ENCODE results near the gene ELOF1.
"Not testable (repeated sequence)": the region's sequence is repeated elsewhere in the genome, so short reads cannot be mapped to it uniquely, and the experiment has no call there.

The ELOF1 gene

DNA sequence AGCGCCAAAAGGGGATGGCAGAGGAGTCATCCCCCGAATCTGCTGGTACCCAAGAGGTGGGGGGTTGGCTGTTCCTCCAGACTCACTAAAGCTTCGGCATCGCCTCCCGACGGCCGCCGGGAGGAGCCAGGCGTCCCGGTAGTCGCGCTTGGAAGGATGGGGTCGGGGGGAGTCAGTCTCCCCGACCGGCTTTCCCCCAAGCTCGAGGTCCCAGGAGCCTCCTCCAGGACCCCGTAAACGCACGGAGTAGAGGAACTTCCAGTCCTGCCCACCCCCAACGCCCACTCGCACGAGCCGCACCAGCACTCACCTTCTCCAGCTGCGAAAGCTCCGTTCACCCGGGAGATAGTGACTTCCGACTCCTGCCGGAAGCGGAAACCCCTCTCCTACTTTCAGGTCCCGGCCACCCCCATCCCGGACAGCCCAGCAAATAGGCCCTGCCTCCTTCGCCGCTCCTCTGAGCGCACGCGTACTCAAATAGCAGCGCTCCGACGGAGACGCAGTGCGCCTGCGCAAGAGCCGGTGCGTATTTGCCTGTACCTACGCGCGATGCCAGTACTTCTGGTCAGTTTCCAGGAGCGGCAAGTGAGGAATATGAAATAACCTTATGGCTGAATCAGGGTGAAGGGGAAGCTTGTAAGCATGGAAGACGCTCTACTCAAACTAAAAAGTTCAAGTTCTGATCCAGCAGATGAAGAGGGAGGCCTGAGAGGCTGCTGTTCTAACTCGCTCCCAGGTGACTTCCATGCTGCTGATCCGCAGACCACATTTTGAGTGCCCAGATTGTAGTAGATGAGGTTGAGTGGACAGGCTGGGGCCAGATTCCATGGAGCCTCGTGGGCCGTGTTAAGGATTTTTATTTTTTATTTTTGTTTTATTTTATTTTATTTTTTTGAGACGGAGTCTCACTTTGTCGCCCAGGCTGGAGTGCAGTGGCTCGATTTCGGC, at the start of gene ELOF1:
Gene ELOF1, minus strand, starts transcription at position 350 of the 948 bp plus-strand sequence. CDS start 4,883 bp downstream, outside the sequence.
- DNase-seq (ENCODE audit: low spot score), result peak; percentile 98

DNA sequence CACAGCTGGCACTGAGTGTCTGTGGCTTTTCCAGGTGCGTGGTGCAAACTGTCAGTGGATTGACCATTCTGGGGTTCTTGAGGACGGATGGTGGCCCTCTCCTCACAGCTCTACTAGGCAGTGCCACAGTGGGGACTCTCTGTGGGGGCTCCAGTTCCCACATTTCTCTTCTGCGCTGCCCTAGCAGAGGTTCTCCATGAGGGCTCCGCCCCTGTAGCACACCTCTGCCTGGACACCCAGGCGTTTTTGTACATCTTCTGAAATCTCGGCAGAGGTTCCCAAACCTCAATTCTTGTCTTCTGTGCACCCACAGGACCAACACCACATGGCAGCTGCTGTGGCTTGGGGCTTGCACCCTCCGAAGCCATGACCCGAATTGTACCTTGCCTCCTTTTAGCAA, 47.5 kb upstream of the ELOF1 start:
- DNase-seq (ENCODE audit: low spot score), result no peak

DNA sequence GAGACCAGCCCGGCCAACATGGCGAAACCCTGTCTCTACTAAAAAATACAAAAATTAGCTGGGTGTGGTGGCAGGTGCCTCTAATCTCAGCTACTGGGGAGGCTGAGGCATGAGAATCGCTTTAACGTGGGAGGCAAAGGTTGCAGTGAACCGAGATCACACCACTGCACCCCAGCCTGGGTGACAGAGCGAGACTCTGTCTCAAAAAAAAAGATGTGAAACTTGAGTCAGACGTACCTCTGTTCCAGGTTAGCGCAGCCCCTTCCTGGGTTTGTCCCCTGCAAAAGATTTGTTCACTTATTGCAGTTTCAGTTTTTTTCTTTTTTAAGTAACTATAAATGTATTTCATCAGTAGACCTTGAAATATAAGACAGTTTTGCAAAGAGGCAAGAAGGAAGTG, 40.7 kb upstream of the ELOF1 start:
- not testable (repeated sequence) for DNase-seq (ENCODE audit: low spot score)

DNA sequence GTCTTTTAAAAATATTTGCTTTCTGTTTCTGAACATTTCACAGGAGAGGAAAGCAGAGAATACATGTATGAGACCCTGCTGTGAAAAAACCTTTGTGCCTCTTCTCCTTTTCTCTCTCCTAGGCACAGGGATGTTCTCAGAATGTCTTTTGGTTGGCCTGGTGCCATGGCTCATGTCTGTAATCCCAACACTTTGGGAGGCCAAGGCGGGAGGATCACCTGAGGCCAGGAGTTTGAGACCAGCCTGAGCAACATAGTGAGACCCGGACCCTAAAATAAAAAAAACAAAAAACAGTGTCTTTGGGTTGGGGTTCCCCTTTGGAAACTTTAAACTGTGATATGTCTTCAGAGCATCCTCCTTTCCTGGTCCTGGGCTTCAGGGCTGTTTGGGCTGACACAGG, 39.7 kb upstream of the ELOF1 start:
- DNase-seq (ENCODE audit: low spot score), result no peak

DNA sequence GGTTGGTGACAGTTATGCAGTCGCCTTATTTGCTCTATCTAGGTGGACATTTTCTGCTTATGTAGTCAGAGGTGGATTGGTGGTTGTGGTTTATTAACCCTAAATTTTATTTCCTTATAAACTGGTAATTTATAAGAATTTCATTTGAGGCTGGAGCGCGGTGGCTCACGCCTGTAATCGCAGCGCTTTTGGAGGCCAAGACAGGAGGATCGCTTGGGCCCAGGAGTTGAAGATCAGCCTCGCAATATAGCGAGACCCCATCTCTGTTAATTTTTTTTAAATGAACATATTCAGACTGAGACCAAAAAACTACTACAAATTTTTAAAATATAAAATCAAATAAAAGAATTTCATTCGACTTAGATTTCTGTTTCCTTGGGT, 39.1 kb upstream of the ELOF1 start:
- no peak for DNase-seq (ENCODE audit: low spot score)

DNA sequence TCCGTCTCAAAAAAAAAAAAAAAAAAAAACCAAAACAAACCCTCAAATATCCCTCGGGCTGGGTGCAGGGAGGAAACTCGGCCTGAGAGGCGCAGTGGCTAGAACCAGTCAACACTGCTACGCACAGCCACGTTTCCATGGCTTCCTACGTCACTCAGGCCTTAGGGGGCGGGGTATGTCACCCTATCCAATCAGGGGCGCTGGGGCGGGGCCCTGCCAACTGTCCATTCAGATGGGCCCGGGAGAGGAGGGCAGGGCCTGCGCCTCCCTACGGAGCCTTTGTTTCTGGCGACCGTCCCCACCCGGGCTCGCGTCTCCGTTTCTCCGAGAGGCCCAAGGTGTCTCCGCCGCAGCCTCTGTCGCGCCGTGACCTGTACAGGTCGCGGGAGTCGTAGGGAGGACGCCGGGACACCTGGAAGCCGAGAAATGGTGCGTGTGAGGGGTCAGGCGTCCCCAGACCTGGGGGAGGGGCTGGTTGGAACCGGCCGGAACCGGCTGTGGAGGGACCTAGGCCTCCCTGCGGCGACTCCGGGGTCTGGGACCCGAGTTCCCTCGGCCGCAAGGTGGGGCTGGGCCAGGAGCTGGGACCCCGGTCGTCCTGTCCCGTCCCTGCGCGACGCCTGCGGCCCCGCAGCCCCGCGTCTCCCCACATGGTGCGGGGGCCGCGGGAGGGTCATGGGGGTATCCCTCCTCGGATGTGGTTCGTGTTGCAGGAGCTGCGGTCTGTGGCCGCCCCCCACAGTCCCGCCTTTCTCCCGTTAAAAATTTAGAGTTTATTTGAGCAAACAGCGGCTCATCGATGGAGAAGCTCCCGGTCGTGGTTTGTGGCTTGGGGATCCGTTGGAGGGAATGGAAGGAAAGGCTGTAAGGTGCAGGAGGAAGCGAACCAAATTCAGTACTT, 38.4 kb upstream of the ELOF1 start, which contains the start of gene ZNF627:
Gene ZNF627, plus strand, starts transcription at position 282 of the 901 bp plus-strand sequence. Its CDS starts 145 bp downstream, at position 427.
- DNase-seq (ENCODE audit: low spot score), result peak; percentile 96

DNA sequence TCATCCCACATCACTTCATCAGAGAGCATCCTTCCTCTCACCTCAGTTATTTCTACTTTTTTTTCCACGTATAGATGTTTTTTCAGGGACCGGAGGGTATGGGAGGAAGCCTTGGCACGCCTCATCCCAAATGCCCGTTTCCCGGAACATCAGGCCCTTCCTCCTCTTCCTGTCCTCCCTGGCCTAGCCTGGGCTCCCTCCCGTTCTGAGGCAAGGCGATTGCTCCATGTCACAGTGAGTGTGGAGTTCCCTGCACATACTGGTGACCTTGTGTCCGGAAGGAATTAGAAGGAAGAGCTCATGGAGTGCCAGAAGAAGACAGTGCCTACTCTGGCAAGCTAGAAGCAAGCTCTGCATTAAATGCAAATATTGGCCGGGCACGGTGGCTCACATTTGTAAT, 37.1 kb upstream of the ELOF1 start:
- no peak for DNase-seq (ENCODE audit: low spot score)

DNA sequence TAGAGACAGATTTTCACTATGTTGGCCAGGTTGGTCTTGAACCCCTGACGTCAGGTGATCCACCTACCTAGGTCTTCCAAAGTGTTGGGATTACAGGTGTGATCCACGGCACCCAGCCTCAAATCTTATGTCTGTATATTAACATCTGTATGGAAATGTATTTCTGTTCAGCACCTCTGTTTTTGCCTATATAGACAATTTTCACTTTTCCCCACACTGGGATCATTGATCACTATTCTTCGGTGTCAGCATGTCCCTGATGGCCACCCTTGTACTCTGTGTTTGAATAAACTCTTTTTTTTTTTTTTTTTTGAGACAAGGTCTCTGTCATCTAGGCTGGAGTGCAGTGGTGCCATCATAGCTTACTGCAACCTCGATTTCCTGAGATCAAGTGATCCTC, 35.1 kb upstream of the ELOF1 start:
- DNase-seq (ENCODE audit: low spot score), result no peak

DNA sequence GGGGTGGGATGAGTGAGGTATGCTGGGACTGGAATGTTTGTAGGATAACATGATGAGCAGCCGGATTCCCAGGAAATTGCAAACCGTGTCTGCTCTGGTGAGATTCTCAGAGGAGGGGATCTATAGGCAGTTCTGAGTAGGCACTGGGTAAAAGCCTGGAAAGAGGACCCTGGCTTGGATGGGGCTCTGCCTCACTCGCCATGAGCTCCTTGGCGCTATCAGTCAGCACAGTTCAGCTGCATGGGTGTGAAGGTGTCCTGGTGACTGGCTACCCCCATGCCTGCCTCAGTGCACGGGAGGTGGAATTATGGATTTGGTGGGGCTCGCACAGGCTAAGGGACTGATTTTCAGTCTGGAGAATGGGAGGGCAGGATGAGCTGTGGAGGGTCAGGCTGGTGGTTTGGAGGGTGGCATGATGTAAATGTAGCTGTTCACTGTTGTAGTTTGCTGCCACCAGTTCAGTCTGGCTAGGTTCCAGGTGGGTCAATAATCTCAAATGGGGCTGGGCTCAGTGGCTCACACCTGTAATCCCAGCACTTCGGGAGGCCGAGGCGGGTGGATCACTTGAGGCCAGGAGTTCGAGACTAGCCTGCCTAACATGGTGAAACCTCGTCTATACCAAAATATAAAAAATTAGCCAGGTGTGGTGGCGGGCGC, 29.1 kb upstream of the ELOF1 start:
- no peak for DNase-seq (ENCODE audit: low spot score)

DNA sequence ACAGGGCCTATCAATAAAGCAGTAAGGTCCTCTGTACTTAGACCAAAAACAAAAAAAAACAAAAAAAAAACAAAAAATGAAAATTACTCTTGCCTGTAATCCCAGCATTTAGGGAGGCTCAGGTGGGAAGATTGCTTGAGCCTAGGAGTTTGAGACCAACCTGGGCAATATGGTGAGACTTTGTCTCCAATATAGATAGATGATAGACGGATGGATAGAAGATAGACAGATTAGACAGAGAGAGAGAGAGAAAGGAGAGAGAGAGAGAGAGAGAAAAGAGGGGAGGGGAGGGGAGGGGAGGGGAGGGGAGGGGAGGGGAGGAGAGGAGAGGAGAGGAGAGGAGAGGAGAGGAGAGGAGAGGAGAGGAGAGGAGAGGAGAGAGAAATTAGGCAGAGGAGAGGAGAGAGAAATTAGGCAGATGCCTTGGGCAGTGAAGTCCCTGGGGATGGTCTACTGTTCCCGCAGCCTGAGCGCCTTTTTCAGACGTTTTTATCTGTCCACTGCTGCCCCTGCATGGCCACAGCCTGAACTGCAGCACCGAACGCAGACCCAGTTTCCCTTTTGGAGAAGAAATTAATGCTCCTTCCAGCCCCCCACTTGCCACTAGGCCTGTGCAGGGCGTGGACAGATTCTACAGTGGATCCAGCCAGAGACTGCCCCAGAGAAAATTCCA, 28.4 kb upstream of the ELOF1 start:
- DNase-seq (ENCODE audit: low spot score), result peak; percentile 68

DNA sequence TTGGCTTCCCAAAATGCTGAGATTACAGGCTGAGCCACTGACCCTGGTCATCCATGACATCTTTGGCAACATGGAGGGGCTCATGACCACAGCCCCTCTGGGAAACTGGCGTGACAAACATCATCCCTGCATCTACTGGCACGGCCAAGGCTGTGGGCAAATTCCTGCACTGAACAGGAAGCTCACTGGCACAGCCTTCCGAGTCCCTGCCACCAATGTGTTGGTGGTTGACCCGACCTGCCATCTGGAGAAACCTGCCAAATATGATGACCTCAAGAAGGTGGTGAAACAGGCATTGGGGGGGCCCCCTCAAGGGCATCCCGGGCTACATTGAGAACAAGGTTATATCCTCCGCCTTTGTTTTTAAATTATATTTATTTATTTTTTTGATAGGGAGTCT, 27.3 kb upstream of the ELOF1 start:
- no peak for DNase-seq (ENCODE audit: low spot score)

DNA sequence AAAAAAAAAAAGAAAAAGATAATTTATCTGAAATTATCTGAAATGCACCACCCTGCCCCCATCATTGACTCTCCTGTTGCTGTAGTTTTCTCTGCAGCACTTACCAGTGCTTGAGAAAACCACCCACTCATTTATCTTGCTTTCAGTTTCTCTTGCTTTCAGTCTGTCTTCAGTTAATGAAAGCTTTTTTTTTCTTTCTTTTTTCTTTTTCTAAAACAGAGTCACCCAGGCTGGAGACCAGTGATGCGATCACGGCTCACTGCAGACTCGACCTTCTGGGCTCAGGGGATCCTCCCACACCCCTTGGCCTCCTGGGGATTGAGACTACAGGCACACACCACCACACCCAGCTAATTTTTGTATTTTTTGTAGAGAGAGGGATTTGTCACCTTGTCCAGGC, 22.7 kb upstream of the ELOF1 start:
- peak; percentile 51 for DNase-seq (ENCODE audit: low spot score)

DNA sequence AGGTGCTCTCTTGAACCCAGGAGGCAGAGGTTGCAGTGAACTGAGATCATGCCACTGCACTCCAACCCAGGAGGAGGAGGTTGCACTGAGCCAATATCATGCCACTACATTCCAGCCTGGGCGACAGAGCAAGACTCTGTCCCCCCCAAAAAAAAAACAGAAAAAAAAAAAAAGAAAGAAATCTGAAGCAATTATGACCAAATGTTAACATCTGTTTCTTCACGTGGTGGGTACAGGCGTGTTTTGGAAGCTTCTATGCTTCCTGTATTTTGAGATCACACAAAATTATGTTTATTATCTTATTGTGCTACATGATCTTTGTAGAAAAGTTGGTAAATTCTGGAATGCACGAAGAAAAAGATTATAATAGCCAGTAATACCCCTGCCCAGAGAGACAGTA, 21.1 kb upstream of the ELOF1 start:
- DNase-seq (ENCODE audit: low spot score), result no peak

DNA sequence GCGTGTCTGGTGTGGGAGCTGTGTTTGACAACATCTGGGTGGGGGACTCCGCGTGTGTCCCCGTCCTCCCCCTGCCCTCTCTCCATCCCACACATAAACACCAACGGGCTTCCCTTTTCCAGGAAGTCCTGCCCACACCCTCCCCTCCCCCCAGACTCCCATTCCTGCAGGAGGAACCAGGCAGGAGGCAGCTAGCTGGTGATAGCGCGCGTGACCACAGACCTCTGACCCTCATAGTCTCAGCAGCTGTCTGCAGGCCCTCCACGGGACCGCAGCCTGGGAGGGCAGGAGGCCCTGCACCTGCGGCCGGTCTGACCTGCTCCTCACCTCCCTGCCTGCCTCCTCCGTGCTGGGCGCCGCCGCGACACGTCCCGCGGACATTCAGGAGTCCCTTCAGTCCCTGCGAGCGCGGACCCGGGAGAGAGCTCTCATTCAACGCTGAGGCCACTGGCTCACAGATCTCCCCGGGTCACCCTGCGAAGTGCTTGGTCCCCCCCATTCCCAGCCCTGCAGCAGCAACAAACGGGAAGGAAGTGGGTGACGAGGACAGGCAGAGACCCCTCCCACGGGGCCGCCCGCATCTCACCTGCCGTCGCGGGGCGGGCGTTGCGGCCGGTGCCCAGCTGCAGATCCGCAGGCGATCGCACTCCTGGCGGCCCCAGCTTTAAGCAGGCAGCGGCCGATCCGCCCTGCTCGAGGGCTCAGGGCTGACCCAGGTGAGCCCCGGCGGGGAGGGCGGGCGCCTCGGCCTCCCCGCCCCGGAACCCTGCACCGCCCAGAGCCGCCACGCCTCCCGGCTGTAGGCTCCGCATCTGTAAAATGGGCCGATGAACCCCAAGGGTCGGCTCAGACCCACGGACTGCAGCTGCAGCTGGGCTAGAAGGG, 19.5 kb upstream of the ELOF1 start:
- DNase-seq (ENCODE audit: low spot score), result peak; percentile 42

DNA sequence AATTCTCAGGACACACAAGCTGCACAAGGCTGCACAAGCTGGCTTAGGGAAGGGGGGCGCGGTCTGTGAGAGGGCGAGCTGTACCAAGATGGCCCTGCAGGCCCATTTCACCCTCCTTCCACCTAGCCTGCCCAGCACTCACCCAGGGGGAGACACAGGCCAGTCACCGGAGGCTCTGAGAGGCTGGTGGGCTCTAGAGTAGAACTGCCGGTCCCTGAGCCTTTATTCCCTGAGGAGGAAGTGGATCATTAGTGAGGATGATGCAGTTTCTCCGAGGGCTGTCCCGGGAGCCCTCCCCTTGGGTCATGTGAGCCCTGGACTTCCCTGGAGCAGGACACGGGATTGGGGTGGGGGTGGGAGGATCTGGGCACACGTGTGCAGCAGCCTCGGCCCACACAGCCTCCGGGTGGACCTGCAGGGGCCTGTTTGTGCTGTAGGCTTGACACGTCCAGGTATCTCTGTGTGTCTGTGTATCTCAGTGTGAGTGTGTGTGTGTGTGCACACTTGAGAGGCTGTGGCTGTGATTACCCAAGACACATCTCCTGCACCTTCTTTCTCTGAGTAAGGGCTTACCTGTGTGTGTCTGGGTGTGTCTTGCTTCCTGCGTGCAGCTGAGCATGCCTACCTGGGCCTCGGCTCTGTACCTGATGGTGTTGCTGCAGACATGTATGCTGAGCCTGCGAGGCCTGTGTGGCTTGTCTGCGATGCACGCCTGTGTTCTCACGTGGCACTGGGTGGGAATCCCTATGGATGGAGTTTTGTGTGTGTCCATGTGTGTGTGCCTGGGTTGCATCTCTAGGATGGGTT, 18.6 kb upstream of the ELOF1 start, which contains the start of gene ACP5:
Gene ACP5, minus strand, starts transcription at position 195 of the 807 bp plus-strand sequence. CDS start 328 bp downstream, outside the sequence.
- DNase-seq (ENCODE audit: low spot score), result no peak

DNA sequence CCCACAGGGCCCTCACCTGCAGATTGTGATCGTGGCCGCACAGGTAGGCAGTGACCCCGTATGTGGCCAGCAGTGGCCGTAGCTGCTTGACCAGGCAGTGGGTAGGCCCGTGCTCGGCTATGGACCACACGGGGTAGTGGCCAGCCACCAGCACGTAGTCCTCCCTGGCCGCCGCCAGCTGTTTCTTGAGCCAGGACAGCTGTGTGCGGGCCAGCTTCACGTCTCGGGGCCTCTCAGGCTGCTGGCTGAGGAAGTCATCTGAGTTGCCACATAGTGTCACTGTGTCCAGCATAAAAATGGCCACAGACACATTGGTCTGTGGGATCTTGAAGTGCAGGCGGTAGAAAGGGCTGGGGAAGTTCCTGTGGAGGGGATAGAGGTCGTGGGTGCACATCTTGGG, 17.2 kb upstream of the ELOF1 start:
- no peak for DNase-seq (ENCODE audit: low spot score)

DNA sequence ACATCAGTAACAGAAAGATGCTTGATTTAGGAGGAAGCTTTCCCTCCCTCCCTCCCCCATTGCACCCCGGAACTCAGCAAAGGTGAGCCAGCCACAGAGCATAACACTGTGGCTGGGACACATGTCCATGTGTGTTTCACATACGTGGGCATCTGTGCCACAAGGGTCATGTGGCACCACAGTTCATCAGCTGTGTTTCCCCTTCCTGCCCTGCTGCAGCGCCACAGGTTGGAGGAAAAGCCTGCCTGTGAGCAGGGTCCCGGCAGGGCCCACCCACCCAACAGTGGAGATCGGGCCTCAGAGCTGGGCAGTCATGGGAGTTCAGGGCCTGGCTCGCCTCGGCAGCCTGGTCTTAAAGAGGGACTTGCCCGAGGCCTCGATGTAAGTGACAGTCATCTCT, 15.7 kb upstream of the ELOF1 start:
- no peak for DNase-seq (ENCODE audit: low spot score)

DNA sequence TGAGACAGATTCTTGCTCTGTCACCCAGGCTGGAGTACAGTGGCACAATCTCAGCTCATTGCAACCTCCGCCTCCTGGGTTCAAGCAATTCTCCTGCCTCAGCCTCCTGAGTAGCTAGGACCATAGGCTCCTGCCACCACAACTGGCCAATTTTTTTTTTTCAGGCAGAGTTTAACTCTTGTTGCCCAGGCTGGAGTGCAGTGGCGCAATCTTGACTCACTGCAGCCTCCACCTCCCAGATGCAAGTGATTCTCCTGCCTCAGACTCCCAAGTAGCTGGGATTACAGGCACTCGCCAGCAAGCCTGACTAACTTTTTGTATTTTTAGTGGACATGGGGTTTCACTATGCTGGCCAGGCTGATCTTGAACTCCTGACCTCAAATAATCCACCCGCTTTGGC, 14.7 kb upstream of the ELOF1 start:
- not testable (repeated sequence) for DNase-seq (ENCODE audit: low spot score)

DNA sequence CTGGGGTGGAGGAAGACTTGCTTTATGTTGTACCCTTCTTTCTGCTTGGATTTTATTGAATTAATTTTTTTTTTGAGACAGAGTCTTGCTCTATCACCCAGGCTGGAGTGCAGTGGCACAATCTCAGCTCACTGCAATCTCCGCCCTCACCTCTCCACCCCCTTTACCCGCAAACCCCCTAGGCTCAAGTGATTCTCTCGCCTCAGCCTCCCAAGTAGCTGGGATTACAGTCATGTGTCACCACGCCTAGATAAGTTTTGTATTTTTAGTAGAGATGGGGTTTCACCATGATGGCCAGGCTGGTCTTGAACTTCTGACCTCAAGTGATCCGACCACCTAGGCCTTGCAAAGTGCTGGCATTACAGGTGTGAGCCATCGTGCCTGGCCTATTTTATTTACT, 14.3 kb upstream of the ELOF1 start:
- not testable (repeated sequence) for DNase-seq (ENCODE audit: low spot score)

DNA sequence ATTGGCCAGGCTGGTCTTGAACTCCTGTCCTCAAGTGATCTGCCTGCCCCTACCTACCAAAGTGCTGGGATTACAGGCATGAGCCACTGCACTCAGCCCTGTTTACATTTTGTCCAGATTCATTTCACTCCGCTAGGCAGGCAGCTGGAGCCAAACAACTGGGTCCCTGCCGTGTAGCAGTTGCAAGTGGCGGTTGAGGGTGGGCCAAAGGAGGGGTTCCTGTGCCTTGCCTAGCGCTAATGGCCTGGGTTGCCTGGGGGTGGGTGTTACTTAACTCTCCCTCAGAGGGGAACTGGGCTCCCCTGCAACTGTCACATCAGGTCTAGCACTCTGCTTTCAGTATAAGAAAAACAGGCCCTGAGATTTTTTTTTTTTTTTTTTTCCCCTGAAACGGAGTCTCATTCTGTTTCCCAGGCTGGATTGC, 11.0 kb upstream of the ELOF1 start:
- DNase-seq (ENCODE audit: low spot score), result no peak
